Measurements from ENCODE around the gene ASF1A. TPM values are rescaled to one million over a fixed set of nuclear protein-coding genes. Genes with fewer than 3 reads are reported as not detected.

The ASF1A gene
- total and polyA plus RNA-seq, 9 of the 15 experiments (the other 6 are each of a cell fraction or from before 2014, with no cell fraction given): 31.5 to 45.3 (median 34.8) TPM

- no peak for ATAC-seq
- BruUV-seq (replicated peaks): no TSS peak
- Histone ChIP-seq H3K4me3 (no peak overlapping the region), H3K27me3 (ENCODE audit: control insufficient read depth in 2 of 2, insufficient read depth in 2 of 2, low read length in 2 of 2) (no peaks in the 10 kb centered on the region), H3K9me3 (replicated peaks; ENCODE audit: control insufficient read depth, insufficient read depth, low read depth, low read length) (no peaks in the 10 kb centered on the region), H3K27ac (ENCODE audit: extremely low read depth, low read depth, low read length) (no peak overlapping the region), H4K20me1 (replicated peaks; ENCODE audit: control insufficient read depth, insufficient read depth, low read length) (no peaks in the 10 kb centered on the region), H3K4me1 (replicated peaks in 1 of 2; ENCODE audit: control insufficient read depth in 2 of 2, insufficient read depth in 2 of 2, low read length in 2 of 2) (no peaks in the 10 kb centered on the region), H2AFZ (ENCODE audit: low read depth, low read length) (no peak overlapping the region), H3K4me2 (ENCODE audit: insufficient read depth, low read length) (no peak overlapping the region), H3K9ac (ENCODE audit: insufficient read depth in 1 of 2, low read depth in 2 of 2, low read length in 2 of 2) (no peak overlapping the region), H3K79me2 (ENCODE audit: control insufficient read depth, insufficient read depth, low read length) (0 out of 3 replicates have a peak, but pooled peaks cover 2% of the 10 kb centered on the region), H3K9me1 (ENCODE audit: control insufficient read depth, insufficient read depth, low read length) (peaks cover 3% of the 10 kb centered on the region), H3K36me3 (ENCODE audit: control insufficient read depth, insufficient read depth, low read length) (no peaks in the 10 kb centered on the region; the same call in 2 of the 3 replicates)
- intact Hi-C loops (cut with micrococcal nuclease) (no loop called here), in situ Hi-C loops (cut with MboI) (no loop called here)
- ChIA-PET CTCF (ENCODE audit: low intra/inter-chr PET ratio) (no interaction called here), POLR2A (interaction anchor here (0.8 to 3.9 kb wide), 3 partner anchors 11 to 17 kb away, joined by 3 to 13 read pairs (median 5); no protein-coding TSS in a partner anchor)
- TF ChIP-seq FUS (optimal IDR thresholded peaks at IDR 0.05; ENCODE audit: low read depth, low read length): no peak
- no peak for TF ChIP-seq ZNF778 (CRISPR knock-in tag; IDR thresholded peaks at IDR 0.05)
- no peak for TF ChIP-seq LCOR (CRISPR knock-in tag; IDR thresholded peaks at IDR 0.05)
- no peak for TF ChIP-seq PYGO2 (tag; IDR thresholded peaks at IDR 0.05)
- no peak for TF ChIP-seq TRIM28 (IDR thresholded peaks at IDR 0.05)
- TF ChIP-seq, protein P1, sequence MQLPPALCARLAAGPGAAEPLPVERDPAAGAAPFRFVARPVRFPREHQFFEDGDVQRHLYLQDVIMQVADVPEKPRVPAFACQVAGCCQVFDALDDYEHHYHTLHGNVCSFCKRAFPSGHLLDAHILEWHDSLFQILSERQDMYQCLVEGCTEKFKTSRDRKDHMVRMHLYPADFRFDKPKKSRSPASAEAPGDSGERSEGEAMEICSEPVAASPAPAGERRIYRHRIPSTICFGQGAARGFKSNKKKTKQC (CRISPR knock-in tag; IDR thresholded peaks at IDR 0.05): no peak
- no peak for TF ChIP-seq TCFL5 (CRISPR knock-in tag; conservative IDR thresholded peaks at IDR 0.05)
- WGBS (ENCODE audit: insufficient coverage, low coverage, missing lambda C conversion rate): 81% methylated on average over 2 of the region's 2 CpGs
- no peak for DNase-seq (ENCODE audit: extremely low read depth in 1 of 4, low spot score in 3 of 4)
- no peak for FAIRE-seq
Measured at GRCh38 chr6:118875672-118876071, 18.3 kb upstream of the ASF1A start.
